ENCODE data around the gene EDC3.
"Not testable (repeated sequence)": the region's sequence is repeated elsewhere in the genome, so short reads cannot be mapped to it uniquely, and the experiment has no call there.

EDC3 gene, protein sequence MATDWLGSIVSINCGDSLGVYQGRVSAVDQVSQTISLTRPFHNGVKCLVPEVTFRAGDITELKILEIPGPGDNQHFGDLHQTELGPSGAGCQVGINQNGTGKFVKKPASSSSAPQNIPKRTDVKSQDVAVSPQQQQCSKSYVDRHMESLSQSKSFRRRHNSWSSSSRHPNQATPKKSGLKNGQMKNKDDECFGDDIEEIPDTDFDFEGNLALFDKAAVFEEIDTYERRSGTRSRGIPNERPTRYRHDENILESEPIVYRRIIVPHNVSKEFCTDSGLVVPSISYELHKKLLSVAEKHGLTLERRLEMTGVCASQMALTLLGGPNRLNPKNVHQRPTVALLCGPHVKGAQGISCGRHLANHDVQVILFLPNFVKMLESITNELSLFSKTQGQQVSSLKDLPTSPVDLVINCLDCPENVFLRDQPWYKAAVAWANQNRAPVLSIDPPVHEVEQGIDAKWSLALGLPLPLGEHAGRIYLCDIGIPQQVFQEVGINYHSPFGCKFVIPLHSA

DNA sequence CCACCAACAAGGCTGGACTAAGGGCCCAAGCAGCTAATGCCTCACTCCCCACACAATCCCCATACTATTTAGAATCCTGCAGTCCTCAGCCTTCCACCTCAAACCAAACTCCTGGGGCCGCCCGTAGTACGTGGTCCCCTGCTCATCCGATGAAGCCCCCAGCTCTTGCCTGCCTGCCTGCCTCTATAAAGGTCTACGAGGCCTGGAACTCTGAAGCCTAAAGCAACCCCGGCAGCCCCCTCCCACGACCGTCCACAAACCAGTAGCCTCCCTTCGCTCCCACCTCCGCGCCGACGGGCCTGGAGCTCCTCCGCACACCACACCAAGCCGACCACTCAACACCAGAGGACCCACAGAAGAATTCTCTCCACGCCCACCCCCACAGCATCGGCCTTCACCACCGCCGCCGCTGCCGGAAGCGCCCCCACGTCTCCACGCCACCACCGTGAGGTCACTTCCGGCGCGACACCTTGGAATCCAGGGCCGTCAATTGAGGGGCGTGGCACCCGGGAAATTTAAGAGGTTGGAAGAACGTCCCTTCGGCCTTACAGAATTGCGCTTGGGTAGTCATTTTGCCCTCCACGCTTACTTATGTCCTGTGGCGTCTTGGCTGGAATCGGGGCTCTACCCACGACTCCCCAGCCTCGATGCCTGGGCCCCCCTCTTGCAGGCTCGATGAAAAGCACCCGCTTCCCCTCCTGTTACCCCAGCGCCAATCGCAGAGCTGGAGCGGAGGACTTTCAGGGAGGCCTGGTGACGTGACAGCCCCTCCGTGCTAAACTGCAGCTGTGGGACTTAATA lies at the start of gene EDC3:
TSS of gene EDC3 (minus strand) at position 428 of the 801 bp plus-strand sequence. CDS start 20,900 bp downstream, outside the sequence.
- H3K27ac ChIP-seq (ENCODE audit: low read depth, low read length), result peak within 1 kb of the TSS; percentile 71
- H3K36me3 ChIP-seq (ENCODE audit: insufficient read depth, low read length), result no peaks in the 10 kb centered on the region
- no peaks in the 10 kb centered on the region for H3K9me3 ChIP-seq (ENCODE audit: low read length)
- no peaks in the 10 kb centered on the region for H3K27me3 ChIP-seq (ENCODE audit: control insufficient read depth in 1 of 2, insufficient read depth in 2 of 2, low read length in 2 of 2)
- peak within 1 kb of the TSS; percentile 77 to 95 for H3K4me3 ChIP-seq (ENCODE audit: low read depth in 1 of 2, low read length in 2 of 2)
- H3K9ac ChIP-seq (ENCODE audit: low read length), result peak within 1 kb of the TSS; percentile 91
- H3K4me1 ChIP-seq (ENCODE audit: insufficient read depth, low read length), result peaks cover 17% of the 10 kb centered on the region

DNA sequence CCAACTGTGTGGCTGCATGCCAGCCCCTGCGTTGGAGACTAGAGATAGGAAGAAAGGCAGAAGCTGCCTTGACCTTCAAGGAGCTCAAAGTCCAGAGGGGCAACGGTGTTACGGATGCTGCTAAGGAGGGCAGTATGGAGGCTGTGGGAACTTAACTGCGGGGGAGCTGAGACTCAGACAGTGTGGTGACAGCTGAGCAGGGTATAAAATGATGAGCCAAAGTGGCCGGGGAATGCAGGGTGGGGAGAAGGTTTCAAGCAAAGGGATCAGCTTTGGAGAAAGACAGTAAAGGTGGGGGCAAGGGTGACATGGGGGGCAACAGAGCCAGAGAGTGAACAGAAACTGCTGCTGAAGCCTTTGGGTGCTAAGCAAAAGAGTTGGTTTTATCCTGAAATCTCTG lies 46.6 kb upstream of the EDC3 start:
- Histone ChIP-seq H3K9ac (ENCODE audit: low read length) (no peak overlapping the region), H3K4me3 (ENCODE audit: low read depth in 1 of 2, low read length in 2 of 2) (no peak overlapping the region)

DNA sequence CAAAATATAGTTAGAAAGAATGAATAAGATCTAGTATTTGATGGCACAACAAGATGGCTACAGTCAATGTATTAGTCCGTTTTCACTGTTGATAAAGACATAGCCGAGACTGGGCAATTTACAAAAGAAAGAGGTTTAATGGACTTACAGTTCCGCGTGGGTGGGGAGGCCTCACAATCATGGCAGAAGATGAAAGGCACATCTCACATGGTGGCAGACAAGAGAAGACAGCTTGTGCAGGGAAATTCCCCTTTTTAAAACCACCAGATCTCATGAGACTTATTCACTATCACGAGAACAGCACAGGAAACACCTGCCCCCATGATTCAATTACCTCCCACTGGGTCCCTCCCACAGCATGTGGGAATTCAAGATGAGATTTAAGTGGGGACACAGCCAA lies 42.4 kb upstream of the EDC3 start:
- H3K4me3 ChIP-seq (ENCODE audit: low read depth in 1 of 2, low read length in 2 of 2); H3K4me1 ChIP-seq (ENCODE audit: insufficient read depth, low read length); H3K9ac ChIP-seq (ENCODE audit: low read length); H3K27me3 ChIP-seq (ENCODE audit: control insufficient read depth in 1 of 2, insufficient read depth in 2 of 2, low read length in 2 of 2); H3K27ac ChIP-seq (ENCODE audit: low read depth, low read length); H3K36me3 ChIP-seq (ENCODE audit: insufficient read depth, low read length); H3K9me3 ChIP-seq (ENCODE audit: low read length): not testable (repeated sequence)

More for the DNA sequence above, 46.6 kb upstream of the EDC3 start:
- H3K36me3 ChIP-seq (ENCODE audit: insufficient read depth, low read length), result no peaks in the 10 kb centered on the region
- no peaks in the 10 kb centered on the region for H3K9me3 ChIP-seq (ENCODE audit: low read length)
- H3K27me3 ChIP-seq (ENCODE audit: control insufficient read depth in 1 of 2, insufficient read depth in 2 of 2, low read length in 2 of 2), result no peaks in the 10 kb centered on the region
- no peak overlapping the region for H3K27ac ChIP-seq (ENCODE audit: low read depth, low read length)
- no peaks in the 10 kb centered on the region for H3K4me1 ChIP-seq (ENCODE audit: insufficient read depth, low read length)

DNA sequence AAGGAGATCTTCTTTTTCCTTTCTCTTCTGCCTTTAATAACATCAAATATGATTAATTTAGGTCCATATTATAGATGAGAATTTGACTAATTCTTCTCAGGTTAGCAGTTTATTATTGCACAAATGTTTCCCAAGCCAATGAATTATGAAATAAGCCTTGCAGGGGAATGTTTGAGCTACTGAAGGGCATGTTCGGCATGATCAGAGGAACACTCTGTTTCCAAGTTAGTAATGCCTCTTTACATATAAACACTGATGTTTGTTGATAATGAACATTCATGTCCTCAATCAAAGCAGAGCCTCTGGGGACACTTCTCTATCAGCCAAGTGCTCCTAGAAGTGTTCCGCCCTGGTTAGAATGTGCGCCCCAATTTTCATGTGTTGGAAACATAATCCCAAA lies 39.5 kb upstream of the EDC3 start:
- Histone ChIP-seq H3K27me3 (ENCODE audit: control insufficient read depth in 1 of 2, insufficient read depth in 2 of 2, low read length in 2 of 2) (peaks cover 9 to 18% of the 10 kb centered on the region in 2 donors), H3K27ac (ENCODE audit: low read depth, low read length) (no peak overlapping the region)

DNA sequence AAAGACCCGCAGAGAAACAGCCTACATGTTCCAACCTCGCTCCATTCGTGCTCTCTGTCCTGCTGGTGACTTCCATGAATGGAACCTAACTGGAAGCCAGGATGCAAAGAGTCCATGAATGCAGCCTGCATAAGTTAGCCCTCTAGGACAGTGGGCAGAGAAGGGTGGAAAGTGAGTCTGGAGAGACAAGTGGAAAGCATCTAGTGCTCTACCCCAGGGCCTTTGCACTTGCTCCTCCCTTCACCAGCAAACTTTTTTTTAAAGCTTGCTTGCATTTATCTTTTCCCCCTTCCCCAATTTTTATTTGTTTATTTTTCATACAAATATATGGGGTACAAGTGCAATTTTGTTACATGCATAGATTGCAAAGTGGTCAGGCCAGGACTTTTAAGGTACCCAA lies 37.4 kb upstream of the EDC3 start:
- Histone ChIP-seq H3K4me3 (ENCODE audit: low read depth in 1 of 2, low read length in 2 of 2) (no peak overlapping the region), H3K4me1 (ENCODE audit: insufficient read depth, low read length) (no peaks in the 10 kb centered on the region), H3K27ac (ENCODE audit: low read depth, low read length) (no peak overlapping the region), H3K9me3 (ENCODE audit: low read length) (no peaks in the 10 kb centered on the region), H3K27me3 (ENCODE audit: control insufficient read depth in 1 of 2, insufficient read depth in 2 of 2, low read length in 2 of 2) (peaks cover 9 to 25% of the 10 kb centered on the region in 2 donors), H3K9ac (ENCODE audit: low read length) (no peak overlapping the region), H3K36me3 (ENCODE audit: insufficient read depth, low read length) (no peaks in the 10 kb centered on the region)

More for the DNA sequence above, 39.5 kb upstream of the EDC3 start:
- Histone ChIP-seq H3K4me1 (ENCODE audit: insufficient read depth, low read length) (no peaks in the 10 kb centered on the region), H3K9ac (ENCODE audit: low read length) (no peak overlapping the region), H3K4me3 (ENCODE audit: low read depth in 1 of 2, low read length in 2 of 2) (no peak overlapping the region), H3K36me3 (ENCODE audit: insufficient read depth, low read length) (no peaks in the 10 kb centered on the region), H3K9me3 (ENCODE audit: low read length) (no peaks in the 10 kb centered on the region)

DNA sequence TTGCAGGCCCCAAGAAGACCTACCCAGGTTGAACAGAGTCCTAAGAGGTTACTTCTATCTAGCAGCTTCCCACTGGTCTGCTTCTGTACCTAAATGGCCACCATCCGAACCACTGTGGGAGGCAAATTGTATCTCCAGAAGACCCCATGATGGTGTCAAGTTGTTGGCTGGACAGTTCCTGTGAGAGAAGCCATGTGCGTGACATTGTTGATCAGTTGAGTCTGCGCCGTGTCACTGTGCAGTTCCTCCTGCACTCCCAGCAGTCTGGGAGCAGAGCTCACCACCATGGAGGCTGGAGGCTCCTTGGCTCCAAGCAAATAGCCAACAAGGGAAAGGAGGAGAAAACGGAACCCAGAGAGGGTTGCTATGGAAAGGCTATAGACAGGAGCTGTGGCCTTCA lies 37.0 kb upstream of the EDC3 start:
- H3K9ac ChIP-seq (ENCODE audit: low read length), result no peak overlapping the region
- no peaks in the 10 kb centered on the region for H3K36me3 ChIP-seq (ENCODE audit: insufficient read depth, low read length)
- no peaks in the 10 kb centered on the region for H3K4me1 ChIP-seq (ENCODE audit: insufficient read depth, low read length)
- no peaks in the 10 kb centered on the region for H3K9me3 ChIP-seq (ENCODE audit: low read length)
- H3K4me3 ChIP-seq (ENCODE audit: low read depth in 1 of 2, low read length in 2 of 2), result no peak overlapping the region
- H3K27me3 ChIP-seq (ENCODE audit: control insufficient read depth in 1 of 2, insufficient read depth in 2 of 2, low read length in 2 of 2), result peaks cover 9 to 28% of the 10 kb centered on the region in 2 donors
- H3K27ac ChIP-seq (ENCODE audit: low read depth, low read length), result no peak overlapping the region

DNA sequence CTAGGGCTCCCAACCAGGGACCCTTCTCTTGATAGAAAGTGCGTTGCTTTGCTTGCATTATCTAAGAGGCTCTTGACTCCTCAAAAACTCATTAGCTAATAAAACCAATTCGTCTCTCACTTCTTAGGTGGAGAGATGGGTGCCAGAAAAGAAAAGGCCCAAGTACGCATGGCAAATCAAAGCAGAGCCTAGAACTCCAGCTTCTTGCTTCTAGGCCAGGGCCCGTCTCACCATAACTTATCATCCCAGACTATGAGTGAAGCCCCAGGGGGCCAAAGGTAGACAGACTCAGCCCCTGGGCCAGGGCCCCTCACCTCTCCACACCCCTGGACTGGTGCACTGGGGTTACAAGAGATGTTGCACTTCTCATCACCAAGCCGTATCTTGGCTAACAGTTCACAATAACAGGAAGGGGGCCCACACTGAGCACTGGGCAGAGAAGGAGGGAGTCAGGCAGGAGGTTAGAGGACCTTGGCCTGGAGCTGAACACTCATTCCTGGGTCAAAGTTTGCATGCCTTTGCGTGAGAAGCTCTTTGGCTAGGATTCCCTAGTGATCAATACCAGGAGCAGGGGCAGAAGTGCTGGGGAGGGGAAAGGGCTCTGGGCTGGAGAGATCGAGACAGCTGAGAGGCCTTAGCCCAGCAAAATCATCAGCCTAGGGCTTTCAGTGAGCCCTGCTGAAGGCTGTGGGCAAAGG lies 34.9 kb upstream of the EDC3 start:
- Histone ChIP-seq H3K9ac (ENCODE audit: low read length) (no peak overlapping the region), H3K4me3 (ENCODE audit: low read depth in 1 of 2, low read length in 2 of 2) (no peak overlapping the region), H3K4me1 (ENCODE audit: insufficient read depth, low read length) (peaks cover 7% of the 10 kb centered on the region), H3K9me3 (ENCODE audit: low read length) (no peaks in the 10 kb centered on the region), H3K36me3 (ENCODE audit: insufficient read depth, low read length) (no peaks in the 10 kb centered on the region), H3K27ac (ENCODE audit: low read depth, low read length) (no peak overlapping the region), H3K27me3 (ENCODE audit: control insufficient read depth in 1 of 2, insufficient read depth in 2 of 2, low read length in 2 of 2) (peaks cover 9 to 34% of the 10 kb centered on the region in 2 donors)

DNA sequence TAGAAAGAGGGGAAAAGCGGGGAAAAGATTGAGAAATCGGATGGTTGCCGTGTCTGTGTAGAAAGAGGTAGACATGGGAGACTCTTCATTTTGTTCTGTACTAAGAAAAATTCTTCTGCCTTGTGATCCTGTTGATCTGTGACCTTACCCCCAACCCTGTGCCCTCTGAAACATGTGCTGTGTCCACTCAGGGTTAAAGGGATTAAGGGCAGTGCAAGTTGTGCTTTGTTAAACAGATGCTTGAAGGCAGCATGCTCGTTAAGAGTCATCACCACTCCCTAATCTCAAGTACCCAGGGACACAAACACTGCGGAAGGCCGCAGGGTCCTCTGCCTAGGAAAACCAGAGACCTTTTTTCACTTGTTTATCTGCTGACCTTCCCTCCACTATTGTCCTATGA lies 33.5 kb upstream of the EDC3 start:
- not testable (repeated sequence) for H3K9me3 ChIP-seq (ENCODE audit: low read length); H3K36me3 ChIP-seq (ENCODE audit: insufficient read depth, low read length); H3K4me1 ChIP-seq (ENCODE audit: insufficient read depth, low read length); H3K9ac ChIP-seq (ENCODE audit: low read length); H3K4me3 ChIP-seq (ENCODE audit: low read depth in 1 of 2, low read length in 2 of 2); H3K27ac ChIP-seq (ENCODE audit: low read depth, low read length)
- H3K27me3 ChIP-seq (ENCODE audit: control insufficient read depth in 1 of 2, insufficient read depth in 2 of 2, low read length in 2 of 2), result peaks cover 9 to 34% of the 10 kb centered on the region in 2 donors

DNA sequence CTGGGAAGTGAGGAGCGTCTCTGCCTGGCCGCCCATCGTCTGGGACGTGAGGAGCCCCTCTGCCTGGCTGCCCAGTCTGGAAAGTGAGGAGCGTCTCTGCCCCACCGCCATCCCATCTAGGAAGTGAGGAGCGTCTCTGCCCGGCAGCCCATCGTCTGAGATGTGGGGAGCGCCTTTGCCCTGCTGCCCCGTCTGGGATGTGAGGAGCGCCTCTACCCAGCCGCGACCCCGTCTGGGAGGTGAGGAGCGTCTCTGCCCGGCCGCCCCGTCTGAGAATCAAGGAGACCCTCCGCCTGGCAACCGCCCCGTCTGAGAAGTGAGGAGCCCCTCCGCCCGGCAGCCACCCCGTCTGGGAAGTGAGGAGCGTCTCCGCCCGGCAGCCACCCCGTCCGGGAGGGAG lies 32.9 kb upstream of the EDC3 start:
- H3K4me3 ChIP-seq (ENCODE audit: low read depth in 1 of 2, low read length in 2 of 2); H3K9ac ChIP-seq (ENCODE audit: low read length); H3K36me3 ChIP-seq (ENCODE audit: insufficient read depth, low read length); H3K27ac ChIP-seq (ENCODE audit: low read depth, low read length); H3K9me3 ChIP-seq (ENCODE audit: low read length); H3K4me1 ChIP-seq (ENCODE audit: insufficient read depth, low read length): not testable (repeated sequence)
- H3K27me3 ChIP-seq (ENCODE audit: control insufficient read depth in 1 of 2, insufficient read depth in 2 of 2, low read length in 2 of 2), result peaks cover 9 to 34% of the 10 kb centered on the region in 2 donors

DNA sequence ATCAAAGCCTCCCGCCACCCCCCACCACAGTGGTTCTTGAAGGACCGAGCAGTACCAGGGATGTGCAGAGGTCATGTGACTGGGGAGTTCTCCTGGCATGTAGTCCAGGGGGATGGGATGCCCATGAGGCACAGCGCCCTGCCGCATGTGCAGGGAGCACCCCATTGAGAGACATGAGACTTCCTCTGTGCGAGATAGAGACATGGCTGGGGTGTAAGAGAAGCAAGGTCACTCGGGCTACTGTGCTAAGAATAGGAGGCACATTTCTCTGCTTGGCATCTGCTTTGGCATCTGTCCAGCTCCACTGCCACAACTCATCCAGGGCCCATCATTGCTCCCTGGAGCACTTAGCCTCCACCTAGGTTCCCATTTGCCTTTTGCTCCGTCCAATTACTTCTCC lies 31.9 kb upstream of the EDC3 start:
- Histone ChIP-seq H3K27ac (ENCODE audit: low read depth, low read length) (no peak overlapping the region), H3K36me3 (ENCODE audit: insufficient read depth, low read length) (no peaks in the 10 kb centered on the region), H3K4me1 (ENCODE audit: insufficient read depth, low read length) (peaks cover 7% of the 10 kb centered on the region), H3K9me3 (ENCODE audit: low read length) (no peaks in the 10 kb centered on the region), H3K27me3 (ENCODE audit: control insufficient read depth in 1 of 2, insufficient read depth in 2 of 2, low read length in 2 of 2) (peaks cover 9 to 34% of the 10 kb centered on the region in 2 donors), H3K4me3 (ENCODE audit: low read depth in 1 of 2, low read length in 2 of 2) (no peak overlapping the region), H3K9ac (ENCODE audit: low read length) (no peak overlapping the region)

DNA sequence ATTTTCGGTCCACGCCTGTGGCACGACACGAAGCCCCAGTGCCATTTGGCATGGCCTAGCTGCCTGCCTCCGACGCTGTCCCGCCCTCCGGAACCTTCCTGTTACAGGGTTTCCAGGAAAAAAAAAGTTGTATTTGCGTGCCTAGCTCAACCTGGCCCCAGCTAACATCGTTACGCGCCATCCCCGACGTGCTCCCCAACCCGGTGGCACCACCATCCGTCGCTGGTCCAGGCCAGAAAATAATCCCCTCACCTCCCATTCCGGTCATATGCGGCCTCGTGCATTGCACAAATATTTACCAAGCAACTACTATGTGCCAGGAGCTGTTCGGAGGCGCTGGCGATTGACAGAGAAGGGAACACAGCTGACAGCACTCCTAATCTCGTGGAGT lies 30.9 kb upstream of the EDC3 start:
- peaks cover 9 to 30% of the 10 kb centered on the region in 2 donors for H3K27me3 ChIP-seq (ENCODE audit: control insufficient read depth in 1 of 2, insufficient read depth in 2 of 2, low read length in 2 of 2)
- H3K4me1 ChIP-seq (ENCODE audit: insufficient read depth, low read length), result peaks cover 7% of the 10 kb centered on the region
- H3K4me3 ChIP-seq (ENCODE audit: low read depth in 1 of 2, low read length in 2 of 2), result peak overlapping the region in 1 of 2 donors; percentile 63
- no peaks in the 10 kb centered on the region for H3K36me3 ChIP-seq (ENCODE audit: insufficient read depth, low read length)
- no peaks in the 10 kb centered on the region for H3K9me3 ChIP-seq (ENCODE audit: low read length)
- H3K27ac ChIP-seq (ENCODE audit: low read depth, low read length), result no peak overlapping the region
- H3K9ac ChIP-seq (ENCODE audit: low read length), result no peak overlapping the region

Data from muscle layer of colon (tissue), 2 donors.